IMR-90 (cell line): Measurements from ENCODE around the gene MILR1. TPM values are rescaled to one million over a fixed set of nuclear protein-coding genes. Genes with fewer than 3 reads are reported as not detected.

Experiments
- ATAC-seq: fragments of 200-7000 bp; cut with Tn5 transposase; 2 replicates; pipeline ENCODE4 v1.9.1; 2020; ENCODE audit warnings: low read depth, mild to moderate bottlenecking, moderate library complexity
- BruUV-seq: library from RNA; stranded (reverse); fragments of 400-500 nt; replicated peaks from 2 replicates; lab custom pipeline; 2021; lab: Mats Ljungman, UMichigan
- CTCF ChIA-PET: fragments of 300-600 bp; formaldehyde crosslinking; extraction: SDS; loops from one replicate; lab custom pipeline; 2021; ENCODE audit warnings: antibody characterized with exemption; lab: Yijun Ruan, JAX
- POLR2A ChIA-PET: fragments of 300-600 bp; sonication (Branson Sonifier 250); formaldehyde crosslinking; loops from one replicate; lab custom pipeline; 2022; ENCODE audit warnings: antibody characterized with exemption; ENCODE audit not compliant: unreplicated experiment; lab: Charles Lee
- DNase-seq: peaks from one replicate; pipeline ENCODE4 v3.0.0; 2013
- H2AFZ ChIP-seq: replicated peaks from 2 replicates; pipeline ENCODE3; 2013; ENCODE audit warnings: low read length, mild to moderate bottlenecking; ENCODE audit not compliant: poor library complexity
- H2AK5ac ChIP-seq: 2 replicates; pipeline ENCODE4 v1.6.1; 2013; ENCODE audit warnings: low read depth, low read length, inconsistent platforms
- H2AK9ac ChIP-seq: replicated peaks from 2 replicates; pipeline ENCODE3; 2013; ENCODE audit warnings: mild to moderate bottlenecking, low read depth, low read length, moderate library complexity; ENCODE audit not compliant: poor library complexity
- H2BK120ac ChIP-seq: 2 replicates; pipeline ENCODE4 v1.6.1; 2013; ENCODE audit warnings: low read depth, low read length, inconsistent platforms
- H2BK15ac ChIP-seq: 3 replicates; pipeline ENCODE4 v1.6.1; 2013; ENCODE audit warnings: low read depth, low read length, inconsistent platforms
- H2BK20ac ChIP-seq: 2 replicates; pipeline ENCODE4 v1.6.1; 2013; ENCODE audit warnings: low read depth, mild to moderate bottlenecking, inconsistent platforms, low read length, moderate library complexity
- H2BK5ac ChIP-seq: 2 replicates; pipeline ENCODE4 v1.6.1; 2013; ENCODE audit warnings: mild to moderate bottlenecking, low read depth, low read length, inconsistent platforms; ENCODE audit not compliant: poor library complexity, severe bottlenecking
- H3K14ac ChIP-seq: replicated peaks from 2 replicates; pipeline ENCODE4 v1.6.1; 2013; ENCODE audit warnings: low read depth, low read length, inconsistent platforms
- H3K18ac ChIP-seq: 2 replicates; pipeline ENCODE4 v1.6.1; 2013; ENCODE audit warnings: low read depth, low read length, control low read depth
- H3K23ac ChIP-seq: 2 replicates; pipeline ENCODE4 v1.6.1; 2013; ENCODE audit warnings: low read depth, low read length, inconsistent platforms
- H3K27ac ChIP-seq: 2 replicates; pipeline ENCODE4 v1.5.1; 2013; ENCODE audit warnings: mild to moderate bottlenecking, control low read depth, low read length; ENCODE audit not compliant: insufficient read depth
- H3K27me3 ChIP-seq: 2 replicates; pipeline ENCODE4 v1.6.1; 2013; ENCODE audit warnings: low read length; ENCODE audit not compliant: control insufficient read depth, insufficient read depth
- H3K36me3 ChIP-seq: 2 replicates; pipeline ENCODE4 v1.6.1; 2013; ENCODE audit warnings: low read length, mixed read lengths; ENCODE audit not compliant: control insufficient read depth, insufficient read depth
- H3K4ac ChIP-seq: 2 replicates; pipeline ENCODE4 v1.6.1; 2013; ENCODE audit warnings: low read depth, low read length, inconsistent platforms
- H3K4me1 ChIP-seq: 2 replicates; pipeline ENCODE4 v1.6.1; 2013; ENCODE audit warnings: low read length, mixed read lengths; ENCODE audit not compliant: control insufficient read depth, insufficient read depth
- H3K4me2 ChIP-seq: 2 replicates; pipeline ENCODE4 v1.6.1; 2013; ENCODE audit warnings: low read depth, mild to moderate bottlenecking, control low read depth, low read length, moderate library complexity
- H3K4me3 ChIP-seq: 2 replicates; pipeline ENCODE4 v1.5.1; 2013; ENCODE audit warnings: low read depth, mild to moderate bottlenecking, control low read depth, low read length, moderate library complexity; ENCODE audit not compliant: insufficient read depth
- H3K56ac ChIP-seq: 2 replicates; pipeline ENCODE4 v1.6.1; 2013; ENCODE audit warnings: low read length, inconsistent platforms; ENCODE audit not compliant: insufficient read depth; ENCODE audit errors: extremely low read depth
- H3K79me1 ChIP-seq, 2 experiments: 2 replicates each; pipeline ENCODE4 v1.6.1; 2013; ENCODE audit warnings: low read length in 2 of 2, inconsistent platforms in 1 of 2, low read depth in 1 of 2
- H3K9ac ChIP-seq: 2 replicates; pipeline ENCODE4 v1.6.1; 2013; ENCODE audit warnings: low read depth, low read length, control low read depth
- H3K9me1 ChIP-seq: 2 replicates; pipeline ENCODE4 v1.6.1; 2013; ENCODE audit warnings: low read length, inconsistent platforms; ENCODE audit not compliant: insufficient read depth
- H3K9me3 ChIP-seq: 2 replicates; pipeline ENCODE4 v1.6.1; 2013; ENCODE audit warnings: low read length; ENCODE audit not compliant: control insufficient read depth, insufficient read depth
- H4K20me1 ChIP-seq: 2 replicates; pipeline ENCODE4 v1.6.1; 2013; ENCODE audit warnings: low read length, inconsistent platforms; ENCODE audit not compliant: insufficient read depth
- H4K5ac ChIP-seq: 2 replicates; pipeline ENCODE4 v1.6.1; 2013; ENCODE audit warnings: mild to moderate bottlenecking, low read depth, low read length, control low read depth
- H4K8ac ChIP-seq, 2 experiments: 2 replicates each; pipeline ENCODE4 v1.6.1; 2013; ENCODE audit warnings: low read depth in 2 of 2, low read length in 2 of 2, control low read depth in 1 of 2, inconsistent platforms in 1 of 2
- H4K91ac ChIP-seq: 2 replicates; pipeline ENCODE4 v1.6.1; 2013; ENCODE audit warnings: low read depth, low read length, inconsistent platforms; ENCODE audit not compliant: insufficient read depth
- BHLHE40 ChIP-seq: fragments of 150-350 bp; IDR thresholded peaks from 2 replicates; pipeline ENCODE4 v1.6.1; 2016; ENCODE audit warnings: mild to moderate bottlenecking, low read depth, low read length
- CHD1 ChIP-seq: IDR thresholded peaks from 2 replicates; pipeline ENCODE4 v1.6.1; 2012; ENCODE audit warnings: low read depth, low read length, improper control_type of control experiment
- CTCF ChIP-seq: conservative IDR thresholded peaks from 2 replicates; pipeline ENCODE4 v1.5.1; 2012; ENCODE audit warnings: mild to moderate bottlenecking, low read depth, low read length, improper control_type of control experiment
- FOS ChIP-seq: fragments of 150-350 bp; IDR thresholded peaks from 2 replicates; pipeline ENCODE4 v1.6.1; 2016; ENCODE audit warnings: low read depth, low read length
- MAZ ChIP-seq: IDR thresholded peaks from 2 replicates; pipeline ENCODE4 v1.6.1; 2012; ENCODE audit warnings: low read depth, mild to moderate bottlenecking, low read length, improper control_type of control experiment, moderate library complexity, borderline replicate concordance
- POLR2A ChIP-seq: IDR thresholded peaks from 2 replicates; pipeline ENCODE4 v1.6.1; 2012; ENCODE audit warnings: mild to moderate bottlenecking, low read depth, low read length
- RAD21 ChIP-seq: IDR thresholded peaks from 2 replicates; pipeline ENCODE4 v1.6.1; 2012; ENCODE audit warnings: low read length, improper control_type of control experiment
- RCOR1 ChIP-seq: IDR thresholded peaks from 2 replicates; pipeline ENCODE4 v1.6.1; 2012; ENCODE audit warnings: mild to moderate bottlenecking, low read length, improper control_type of control experiment; ENCODE audit not compliant: insufficient replicate concordance
- RFX5 ChIP-seq: IDR thresholded peaks from 2 replicates; pipeline ENCODE4 v1.8.0; 2012; ENCODE audit warnings: low read depth, mild to moderate bottlenecking, low read length, moderate library complexity
- WGBS, 2 experiments: methylation state at CpG; one replicate each; pipeline versions ENCODE4 v1.1.5 to v1.1.7; 2013; ENCODE audit warnings: missing lambda C conversion rate in 2 of 2; ENCODE audit not compliant: insufficient read length in 1 of 2; ENCODE audit errors: extremely low coverage in 2 of 2; 5-methylcytosine and 5-hydroxymethylcytosine counted together
- dilution Hi-C: fragments of 300-500 bp; cut with HindIII; formaldehyde crosslinking; loops from one replicate; pipeline ENCODE4 v1.14.3; 2018; ENCODE audit warnings: low sequenced_read_pairs; ENCODE audit not compliant: unreplicated experiment
- in situ Hi-C: fragments of 300-500 bp; cut with MboI; formaldehyde crosslinking; loops from 3 replicates; pipeline ENCODE4 v1.14.3; 2019; ENCODE audit warnings: low sequenced_read_pairs, inconsistent platforms, mixed read lengths
- intact Hi-C: fragments of 100-400 bp; cut with micrococcal nuclease; formaldehyde crosslinking; loops from 2 replicates; pipeline ENCODE4 v1.10.0; 2022
- polyA plus RNA-seq, 3 experiments: library from polyadenylated mRNA; depleted of rRNA; stranded (reverse); fragments of >200 nt; gene quantifications; 2 replicates each; pipeline ENCODE4 v1.2.3, GENCODE V29; 2012; ENCODE audit warnings: low replicate concordance in 1 of 3
- total RNA-seq: library from RNA; depleted of rRNA; stranded (reverse); fragments of >200 nt; gene quantifications from 2 replicates; pipeline ENCODE4 v1.2.3, GENCODE V29; 2012

Gene MILR1
- total and polyA plus RNA-seq, 2 of the 4 experiments (the other 2 are of a cell fraction): 0.36 to 0.44 TPM

GRCh38 chr17:64412944-64413381, 36.0 kb upstream of the MILR1 start:
- 0 out of 2 replicates have a peak, but pooled peaks cover 4% of the 10 kb centered on the region for H3K9me1 ChIP-seq
- H4K20me1 ChIP-seq: no peaks in the 10 kb centered on the region
- H2BK5ac ChIP-seq: no peak overlapping the region
- no peak overlapping the region for H3K4me3 ChIP-seq
- no peak overlapping the region for H2AK5ac ChIP-seq
- H3K9ac ChIP-seq: no peak overlapping the region
- no peak overlapping the region for H2BK20ac ChIP-seq
- no peak overlapping the region for H4K8ac ChIP-seq
- peaks cover 23% of the 10 kb centered on the region for H3K27me3 ChIP-seq
- in situ Hi-C loops (no loop called here), intact Hi-C loops (no loop called here), dilution Hi-C loops (no loop called here)
- H2AFZ ChIP-seq: no peak overlapping the region
- no peak overlapping the region for H2AK9ac ChIP-seq
- H3K18ac ChIP-seq: no peak overlapping the region
- no peak overlapping the region for H3K23ac ChIP-seq
- POLR2A ChIA-PET: no interaction called here
- H3K14ac ChIP-seq: no peak overlapping the region; the same call in 1 of the 2 replicates
- H3K56ac ChIP-seq: no peak overlapping the region
- H3K4me2 ChIP-seq: no peak overlapping the region
- H2BK15ac ChIP-seq: no peak overlapping the region
- H3K79me1 ChIP-seq: no peaks in the 10 kb centered on the region
- ATAC-seq (no peak), DNase-seq (no peak)
- 80% methylated on average over 1 of the region's 2 CpGs; no CpG with 5 or more reads in 1 of the 2 experiments for WGBS, 2 experiments
- H3K4me1 ChIP-seq: peaks cover 3% of the 10 kb centered on the region; the same call in 1 of the 2 replicates
- no TSS peak for BruUV-seq
- no peak overlapping the region for H3K4ac ChIP-seq
- H3K27ac ChIP-seq: no peak overlapping the region
- CTCF ChIA-PET: no interaction called here
- H4K91ac ChIP-seq: no peak overlapping the region
- TF ChIP-seq RFX5: no peak
- no peak for TF ChIP-seq RAD21
- no peak for TF ChIP-seq FOS
- no peak for TF ChIP-seq MAZ
- TF ChIP-seq CTCF: no peak
- no peak for TF ChIP-seq POLR2A
- TF ChIP-seq RCOR1: no peak
- TF ChIP-seq CHD1: no peak
- TF ChIP-seq BHLHE40: no peak
- H3K9me3 ChIP-seq: peaks cover 4% of the 10 kb centered on the region; the same call in 1 of the 2 replicates
- H2BK120ac ChIP-seq: no peak overlapping the region
- H3K36me3 ChIP-seq: no peaks in the 10 kb centered on the region
- H4K5ac ChIP-seq: no peak overlapping the region
